Mesenchymal stem cell (in vitro differentiated cells and primary cell): Measurements from ENCODE around the gene MYB. TPM values are rescaled to one million over a fixed set of nuclear protein-coding genes. Genes with fewer than 3 reads are reported as not detected.

Experiments
- DNase-seq: peaks from one replicate; pipeline ENCODE4 v3.0.0-alpha.2; 2013
- H2AFZ ChIP-seq: one replicate; pipeline ENCODE4 v1.6.1; 2013; ENCODE audit warnings: low read depth, mild to moderate bottlenecking, control low read depth, inconsistent platforms, low read length, moderate library complexity
- H2AK5ac ChIP-seq: 2 replicates; pipeline ENCODE4 v1.6.1; 2013; ENCODE audit warnings: low read length, moderate library complexity, mild to moderate bottlenecking, inconsistent platforms; ENCODE audit not compliant: severe bottlenecking
- H2BK120ac ChIP-seq: one replicate; pipeline ENCODE4 v1.6.1; 2013; ENCODE audit warnings: low read depth, mild to moderate bottlenecking, inconsistent platforms, low read length, moderate library complexity
- H2BK12ac ChIP-seq, 2 experiments: one replicate each; pipeline ENCODE4 v1.6.1; 2013; ENCODE audit warnings: inconsistent platforms in 2 of 2, low read length in 2 of 2, mild to moderate bottlenecking in 2 of 2, moderate library complexity in 2 of 2, control low read depth in 1 of 2
- H2BK15ac ChIP-seq: one replicate; pipeline ENCODE4 v1.6.1; 2013; ENCODE audit warnings: mild to moderate bottlenecking, low read depth, inconsistent platforms; ENCODE audit not compliant: poor library complexity, severe bottlenecking
- H2BK5ac ChIP-seq: 2 replicates; pipeline ENCODE4 v1.6.1; 2013; ENCODE audit warnings: low read depth, mild to moderate bottlenecking, low read length, control low read depth, inconsistent platforms; ENCODE audit not compliant: poor library complexity, severe bottlenecking
- H3K14ac ChIP-seq, 2 experiments: one replicate each; pipeline ENCODE4 v1.6.1; 2013; ENCODE audit warnings: inconsistent platforms in 2 of 2, low read length in 2 of 2, control low read depth in 1 of 2, mild to moderate bottlenecking in 1 of 2, moderate library complexity in 1 of 2
- H3K18ac ChIP-seq, 2 experiments: one replicate each; pipeline ENCODE4 v1.6.1; 2013; ENCODE audit warnings: inconsistent platforms in 2 of 2, low read length in 2 of 2, control low read depth in 1 of 2, low read depth in 1 of 2, mild to moderate bottlenecking in 1 of 2
- H3K23ac ChIP-seq, 2 experiments: one replicate each; pipeline ENCODE4 v1.6.1; 2013; ENCODE audit warnings: inconsistent platforms in 2 of 2, low read length in 2 of 2, mild to moderate bottlenecking in 2 of 2, moderate library complexity in 2 of 2, control low read depth in 1 of 2
- H3K27ac ChIP-seq: 2 replicates; pipeline ENCODE4 v1.5.1; 2013; ENCODE audit warnings: mild to moderate bottlenecking, moderate library complexity, low read length, control low read depth, inconsistent platforms; ENCODE audit not compliant: poor library complexity, severe bottlenecking
- H3K27me3 ChIP-seq, 2 experiments: 2 replicates each; pipeline versions ENCODE4 v1.6.1 to v1.7.0; 2013; ENCODE audit warnings: low read length in 2 of 2, mild to moderate bottlenecking in 2 of 2, moderate library complexity in 2 of 2, control low read depth in 1 of 2, inconsistent platforms in 1 of 2; ENCODE audit not compliant: control insufficient read depth in 1 of 2, insufficient read depth in 1 of 2
- H3K36me3 ChIP-seq, 2 experiments: 2 replicates each; pipeline versions ENCODE4 v1.6.1 to v1.7.0; 2013; ENCODE audit warnings: low read length in 2 of 2, control low read depth in 1 of 2, inconsistent platforms in 1 of 2, low read depth in 1 of 2, mild to moderate bottlenecking in 1 of 2; ENCODE audit not compliant: insufficient read depth in 2 of 2, control insufficient read depth in 1 of 2
- H3K4ac ChIP-seq, 2 experiments: one replicate each; pipeline ENCODE4 v1.6.1; 2013; ENCODE audit warnings: inconsistent platforms in 2 of 2, low read length in 2 of 2, mild to moderate bottlenecking in 2 of 2, moderate library complexity in 2 of 2, control low read depth in 1 of 2, low read depth in 1 of 2
- H3K4me1 ChIP-seq: 2 replicates; pipeline ENCODE4 v1.6.1; 2013; ENCODE audit warnings: low read depth, low read length, control low read depth; ENCODE audit not compliant: control insufficient read depth, insufficient read depth
- H3K4me2 ChIP-seq: 2 replicates; pipeline ENCODE4 v1.6.1; 2013; ENCODE audit warnings: low read length, mild to moderate bottlenecking, inconsistent platforms; ENCODE audit not compliant: poor library complexity, severe bottlenecking
- H3K4me3 ChIP-seq, 2 experiments: 2 replicates each; pipeline versions ENCODE4 v1.5.1 to v1.7.0; 2013; ENCODE audit warnings: low read length in 2 of 2, mild to moderate bottlenecking in 2 of 2, control low read depth in 1 of 2, low read depth in 1 of 2; ENCODE audit not compliant: insufficient read depth in 1 of 2
- H3K79me1 ChIP-seq: replicated peaks from 2 replicates; pipeline ENCODE4 v1.6.1; 2013; ENCODE audit warnings: mild to moderate bottlenecking, control low read depth, low read length, inconsistent platforms; ENCODE audit not compliant: poor library complexity, severe bottlenecking
- H3K9ac ChIP-seq: 2 replicates; pipeline ENCODE4 v1.7.0; 2013; ENCODE audit warnings: mild to moderate bottlenecking, low read length, moderate library complexity
- H3K9me3 ChIP-seq: 2 replicates; pipeline ENCODE4 v1.7.0; 2013; ENCODE audit warnings: mild to moderate bottlenecking, low read length; ENCODE audit not compliant: control insufficient read depth
- H4K8ac ChIP-seq: one replicate; pipeline ENCODE4 v1.6.1; 2013; ENCODE audit warnings: inconsistent platforms, mild to moderate bottlenecking, low read length, moderate library complexity
- H4K91ac ChIP-seq: one replicate; pipeline ENCODE4 v1.6.1; 2013; ENCODE audit warnings: mild to moderate bottlenecking, low read length, inconsistent platforms
- WGBS: methylation state at CpG from one replicate; pipeline ENCODE4 v1.1.7; 2013; ENCODE audit warnings: mixed read lengths; 5-methylcytosine and 5-hydroxymethylcytosine counted together
- small RNA-seq: library from polyadenylated mRNA; stranded (forward); fragments of <200 nt; extraction: miRNeasy Mini kit (QIAGEN cat#:217004); gene quantifications from one replicate; pipeline ENCODE3, GENCODE V24; 2013; ENCODE audit warnings: low read depth

MYB gene

GRCh38 chr6:135268263-135268662, 87.2 kb downstream of the MYB start:
- H2BK120ac ChIP-seq = no peak overlapping the region
- H2BK5ac ChIP-seq = no peak overlapping the region
- no peak overlapping the region for H3K14ac ChIP-seq
- H3K27ac ChIP-seq = no peak overlapping the region
- H3K36me3 ChIP-seq = no peaks in the 10 kb centered on the region
- no peak overlapping the region for H3K4ac ChIP-seq
- H2BK12ac ChIP-seq = no peak overlapping the region
- no peak overlapping the region for H4K8ac ChIP-seq
- no peak overlapping the region for H3K9ac ChIP-seq
- H3K79me1 ChIP-seq = no peaks in the 10 kb centered on the region
- no peak overlapping the region for H2AK5ac ChIP-seq
- WGBS = 100% methylated on average over 3 of the region's 3 CpGs
- H3K4me2 ChIP-seq = no peak overlapping the region
- no peaks in the 10 kb centered on the region for H3K9me3 ChIP-seq
- H2BK15ac ChIP-seq = no peak overlapping the region
- no peak for DNase-seq
- no peak overlapping the region for H3K23ac ChIP-seq
- no peak overlapping the region for H2AFZ ChIP-seq
- no peak overlapping the region for H3K4me3 ChIP-seq
- no peaks in the 10 kb centered on the region for H3K4me1 ChIP-seq
- peaks cover 0 to 3% of the 10 kb centered on the region in 2 experiments for H3K27me3 ChIP-seq
- H4K91ac ChIP-seq = no peak overlapping the region
- no peak overlapping the region for H3K18ac ChIP-seq

DNA sequence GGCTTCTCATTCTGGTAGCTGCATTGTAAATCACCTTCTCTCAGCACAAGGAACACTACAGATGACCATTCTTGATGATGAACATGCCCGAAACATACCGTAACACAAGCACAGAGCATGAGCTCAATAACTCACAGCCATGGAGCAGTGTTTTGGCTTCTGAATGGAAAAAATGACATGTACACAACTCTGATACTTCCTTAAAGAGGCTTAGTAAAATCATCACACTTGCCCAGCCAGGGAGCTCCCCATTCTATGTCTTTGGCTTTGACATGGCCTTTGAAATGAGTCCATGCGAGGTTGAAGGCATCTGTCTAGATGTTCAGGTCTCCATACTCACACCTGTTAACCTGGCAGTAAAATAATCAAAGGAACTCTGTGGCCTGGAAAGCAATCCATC, 87.6 kb downstream of the MYB start:
- Histone ChIP-seq H3K14ac (no peak overlapping the region), H2AK5ac (no peak overlapping the region), H3K27ac (no peak overlapping the region), H3K9ac (no peak overlapping the region), H3K4me2 (no peak overlapping the region), H3K18ac (no peak overlapping the region), H2BK5ac (no peak overlapping the region), H3K4me3 (no peak overlapping the region), H2BK12ac (no peak overlapping the region), H3K79me1 (no peaks in the 10 kb centered on the region), H4K8ac (no peak overlapping the region), H2AFZ (no peak overlapping the region), H4K91ac (no peak overlapping the region), H3K9me3 (no peaks in the 10 kb centered on the region), H2BK15ac (no peak overlapping the region), H3K4me1 (no peaks in the 10 kb centered on the region), H3K23ac (no peak overlapping the region), H3K36me3 (no peaks in the 10 kb centered on the region), H2BK120ac (no peak overlapping the region), H3K27me3 (peaks cover 0 to 3% of the 10 kb centered on the region in 2 experiments), H3K4ac (no peak overlapping the region)
- no peak for DNase-seq
- WGBS = 97% methylated on average over 3 of the region's 3 CpGs

Small RNAs within 50 kb of the gene (small RNA-seq; reads per million reads assigned to genes)
- not detected for gene MIR548A2
